ENCODE data around the gene PSMD9.

- no peak for TF ChIP-seq POLR2A (IDR thresholded peaks at IDR 0.05)
- no peak for TF ChIP-seq CTCF (IDR thresholded peaks at IDR 0.05)
- TF ChIP-seq EP300 (IDR thresholded peaks at IDR 0.05), result no peak
Observed at GRCh38 chr12:121915841-121916321, 27.3 kb downstream of the PSMD9 start.

All from gastroesophageal sphincter (tissue), 3 donors.